GM20431 (cell line): ENCODE measurements around the gene ABHD13.

Experiments used
- in situ Hi-C: fragments of 300-500 bp; cut with MseI, MboI; formaldehyde crosslinking; loops from one replicate; pipeline ENCODE4 v1.15.0; 2020; ENCODE audit warnings: low sequenced_read_pairs; ENCODE audit not compliant: unreplicated experiment

The ABHD13 gene

GRCh38 chr13:108218044-108218974 lies at the start of gene ABHD13:
Gene ABHD13, plus strand, starts transcription at chr13:108218392. Its CDS starts 10,827 bp downstream, at chr13:108229219.
- in situ Hi-C loops: loop anchor here (25.0 kb wide), 1 partner anchor 669 kb away; no protein-coding TSS in a partner anchor

- in situ Hi-C loops: loop anchor here (25.0 kb wide), 1 partner anchor 957 kb away; no protein-coding TSS in a partner anchor
Measured at GRCh38 chr13:108168929-108169328, 49.3 kb upstream of the ABHD13 start.

- in situ Hi-C loops: no loop called here
Measured at GRCh38 chr13:108176685-108177274, 41.4 kb upstream of the ABHD13 start.

- in situ Hi-C loops: no loop called here
Measured at GRCh38 chr13:108178078-108178477, 40.1 kb upstream of the ABHD13 start.

GRCh38 chr13:108182652-108183051 lies 35.5 kb upstream of the ABHD13 start:
- in situ Hi-C loops: no loop called here

- in situ Hi-C loops: no loop called here
Measured at GRCh38 chr13:108185223-108185622, 33.0 kb upstream of the ABHD13 start.

GRCh38 chr13:108188260-108188659 lies 29.9 kb upstream of the ABHD13 start:
- in situ Hi-C loops: no loop called here

GRCh38 chr13:108190897-108191296 lies 27.3 kb upstream of the ABHD13 start:
- in situ Hi-C loops: no loop called here

- in situ Hi-C loops: no loop called here
Measured at GRCh38 chr13:108193806-108194205, 24.4 kb upstream of the ABHD13 start.

- in situ Hi-C loops: no loop called here
Measured at GRCh38 chr13:108194435-108194936, 23.7 kb upstream of the ABHD13 start.

- in situ Hi-C loops: no loop called here
Measured at GRCh38 chr13:108195146-108195545, 23.0 kb upstream of the ABHD13 start.

- in situ Hi-C loops: no loop called here
Measured at GRCh38 chr13:108195861-108196260, 22.3 kb upstream of the ABHD13 start.

GRCh38 chr13:108200781-108201398 lies 17.3 kb upstream of the ABHD13 start:
- in situ Hi-C loops: loop anchor here (25.0 kb wide), 1 partner anchor 686 kb away; no protein-coding TSS in a partner anchor

- in situ Hi-C loops: loop anchor here (25.0 kb wide), 1 partner anchor 677 kb away; no protein-coding TSS in a partner anchor
Measured at GRCh38 chr13:108210551-108210950, 7.6 kb upstream of the ABHD13 start.

- in situ Hi-C loops: loop anchor here (25.0 kb wide), 1 partner anchor 674 kb away; no protein-coding TSS in a partner anchor
Measured at GRCh38 chr13:108212886-108213285, 5.3 kb upstream of the ABHD13 start.

- in situ Hi-C loops: loop anchor here (25.0 kb wide), 1 partner anchor 673 kb away; no protein-coding TSS in a partner anchor
Measured at GRCh38 chr13:108213946-108214345, 4.2 kb upstream of the ABHD13 start.

GRCh38 chr13:108214441-108215271 lies 3.5 kb upstream of the ABHD13 start:
- in situ Hi-C loops: loop anchor here (25.0 kb wide), 1 partner anchor 673 kb away; no protein-coding TSS in a partner anchor

- in situ Hi-C loops: loop anchor here (25.0 kb wide), 1 partner anchor 672 kb away; no protein-coding TSS in a partner anchor
Measured at GRCh38 chr13:108215436-108215835, 2.8 kb upstream of the ABHD13 start, which contains the start of gene LIG4. Gene LIG4, minus strand, starts transcription at chr13:108215536. Its CDS starts 4,268 bp downstream, at chr13:108211268.
